Panc1 (cell line): ENCODE measurements around the gene SREBF2. TPM values are rescaled to one million over a fixed set of nuclear protein-coding genes. Genes with fewer than 3 reads are reported as not detected.

Experiments used
- ATAC-seq: fragments of 200-7000 bp; cut with Tn5 transposase; 2 replicates; pipeline ENCODE4 v1.9.1; 2020; ENCODE audit warnings: mild to moderate bottlenecking, moderate library complexity
- BruUV-seq: library from RNA; stranded (reverse); fragments of 400-500 nt; replicated peaks from 2 replicates; lab custom pipeline; 2021; lab: Mats Ljungman, UMichigan
- CTCF ChIA-PET: fragments of 300-600 bp; sonication (Branson Sonifier 250); formaldehyde crosslinking; loops from one replicate; lab custom pipeline; 2022; ENCODE audit warnings: antibody characterized with exemption; lab: Charles Lee
- POLR2A ChIA-PET: fragments of 300-600 bp; sonication (Branson Sonifier 250); formaldehyde crosslinking; loops from one replicate; lab custom pipeline; 2022; ENCODE audit warnings: antibody characterized with exemption; lab: Charles Lee
- DNase-seq: peaks from one replicate; pipeline ENCODE4 v3.0.0-alpha.2; 2010; ENCODE audit warnings: low read depth, low spot score
- H3K27ac ChIP-seq: 2 replicates; pipeline ENCODE4 v1.5.1; 2011; ENCODE audit warnings: mild to moderate bottlenecking, low read length, inconsistent platforms
- H3K27me3 ChIP-seq: fragments of 200-500 bp; sonication (Bioruptor generic); 2 replicates; pipeline ENCODE4 v1.6.0; 2014; ENCODE audit warnings: low read length, inconsistent platforms; ENCODE audit not compliant: control insufficient read depth, insufficient read depth
- H3K36me3 ChIP-seq: fragments of 200-500 bp; sonication (Bioruptor generic); 2 replicates; pipeline ENCODE4 v1.5.1; 2014; ENCODE audit warnings: inconsistent platforms, mild to moderate bottlenecking, low read length, moderate library complexity; ENCODE audit not compliant: control insufficient read depth, insufficient read depth
- H3K4me1 ChIP-seq: 2 replicates; pipeline ENCODE4 v1.5.1; 2011; ENCODE audit warnings: inconsistent platforms, mild to moderate bottlenecking, low read length, moderate library complexity; ENCODE audit not compliant: control insufficient read depth, insufficient read depth
- H3K4me3 ChIP-seq, 2 experiments: 2 replicates each; pipeline ENCODE4 v1.5.1; 2011 to 2012; ENCODE audit warnings: low read depth in 2 of 2, low read length in 2 of 2, mild to moderate bottlenecking in 2 of 2, inconsistent platforms in 1 of 2, moderate library complexity in 1 of 2
- H3K9me3 ChIP-seq: fragments of 200-500 bp; sonication (Bioruptor generic); 2 replicates; pipeline ENCODE4 v1.5.1; 2014; ENCODE audit warnings: low read depth, mild to moderate bottlenecking, inconsistent platforms, low read length, moderate library complexity; ENCODE audit not compliant: control insufficient read depth, insufficient read depth
- POLR2AphosphoS5 ChIP-seq: IDR thresholded peaks from 2 replicates; pipeline ENCODE4 v1.6.1; 2012; ENCODE audit warnings: mild to moderate bottlenecking, low read depth, low read length, moderate library complexity
- SIN3A ChIP-seq: IDR thresholded peaks from 2 replicates; pipeline ENCODE4 v1.6.1; 2012; ENCODE audit warnings: low read depth, mild to moderate bottlenecking, low read length, moderate library complexity, borderline replicate concordance; ENCODE audit not compliant: insufficient read depth
- TCF7L2 ChIP-seq: IDR thresholded peaks from 2 replicates; pipeline ENCODE4 v1.6.1; 2011; ENCODE audit warnings: mild to moderate bottlenecking, low read depth, low read length, inconsistent platforms
- in situ Hi-C: cut with HindIII; loops from 2 replicates; pipeline ENCODE4 v1.10.0; 2016; ENCODE audit warnings: low sequenced_read_pairs, low pct_unique_long_range_greater_than_20kb
- intact Hi-C: fragments of 100-400 bp; cut with micrococcal nuclease; formaldehyde crosslinking; loops from one replicate; pipeline ENCODE4 v1.10.0; 2022; ENCODE audit not compliant: unreplicated experiment
- total RNA-seq: library from RNA; stranded (reverse); gene quantifications from one replicate; pipeline ENCODE4 v1.2.1, GENCODE V29; 2021; ENCODE audit not compliant: unreplicated experiment
- TF ChIP-seq, protein P1 (sequence below), 2 experiments: IDR thresholded peaks; 2 replicates each; pipeline ENCODE4 v1.6.1; 2011 to 2012; ENCODE audit warnings: low read depth in 2 of 2, control low read depth in 1 of 2, low read length in 1 of 2, mild to moderate bottlenecking in 1 of 2, moderate library complexity in 1 of 2; ENCODE audit not compliant: insufficient read depth in 1 of 2
- TF ChIP-seq, protein P2 (sequence below): fragments of 450-650 bp; IDR thresholded peaks from 2 replicates; pipeline ENCODE4 v1.5.1; 2017; ENCODE audit warnings: mild to moderate bottlenecking

The SREBF2 gene
- total RNA-seq, 1 experiment from 2014 or later = 73.0 TPM

DNA sequence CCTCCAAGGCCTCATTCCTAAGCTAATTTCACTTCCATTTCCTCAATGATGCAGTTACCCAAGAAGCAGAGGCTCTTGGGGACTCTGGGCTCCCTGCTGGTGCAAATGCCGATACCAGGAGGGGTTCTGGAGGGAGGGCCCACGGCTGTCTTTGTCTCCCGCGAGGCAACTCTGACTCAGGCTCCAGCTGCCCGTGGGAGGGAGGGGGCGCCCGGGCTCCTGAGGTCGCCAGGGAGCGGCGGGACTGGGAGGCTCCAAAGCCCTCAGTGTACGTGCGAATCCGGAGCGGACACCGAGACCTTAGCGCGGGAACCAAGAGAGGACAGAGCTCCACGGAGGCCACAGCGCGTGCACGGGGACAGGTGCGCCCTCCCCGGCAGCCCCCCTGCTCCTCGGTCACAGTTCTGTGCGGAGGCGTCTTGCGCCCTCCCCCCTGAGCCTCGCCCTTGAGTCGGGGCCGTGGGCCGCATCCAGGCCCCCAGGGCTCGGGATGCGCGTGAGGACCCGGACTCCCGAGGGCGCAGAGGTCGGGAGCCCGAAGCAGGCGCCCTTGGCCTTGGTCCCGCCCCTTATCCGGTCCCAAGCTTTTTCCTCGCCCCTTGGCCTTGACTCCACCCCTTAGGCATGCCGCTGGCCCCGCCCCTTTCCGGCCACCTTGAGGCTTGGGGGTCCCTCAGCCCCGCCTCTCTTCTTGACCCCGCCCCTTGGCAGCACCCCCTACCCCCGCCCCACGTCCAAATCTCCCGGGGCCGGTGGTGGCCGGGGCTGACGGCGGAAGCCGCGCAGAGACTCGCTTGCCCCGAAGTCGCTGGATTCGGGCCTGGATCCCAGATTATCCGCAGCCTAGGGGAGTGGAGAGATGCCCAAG is 86.7 kb downstream of the SREBF2 start:
- intact Hi-C loops (no loop called here), in situ Hi-C loops (no loop called here)
- ChIA-PET CTCF (no interaction called here), POLR2A (no interaction called here)
- H3K27me3 ChIP-seq = no peaks in the 10 kb centered on the region
- peak overlapping the region; percentile 37 to 53 for H3K4me3 ChIP-seq
- H3K4me1 ChIP-seq = no peaks in the 10 kb centered on the region; the same call in 1 of the 2 replicates
- TF ChIP-seq POLR2AphosphoS5 = no peak
- no peak for TF ChIP-seq SIN3A
- TF ChIP-seq, protein P1, sequence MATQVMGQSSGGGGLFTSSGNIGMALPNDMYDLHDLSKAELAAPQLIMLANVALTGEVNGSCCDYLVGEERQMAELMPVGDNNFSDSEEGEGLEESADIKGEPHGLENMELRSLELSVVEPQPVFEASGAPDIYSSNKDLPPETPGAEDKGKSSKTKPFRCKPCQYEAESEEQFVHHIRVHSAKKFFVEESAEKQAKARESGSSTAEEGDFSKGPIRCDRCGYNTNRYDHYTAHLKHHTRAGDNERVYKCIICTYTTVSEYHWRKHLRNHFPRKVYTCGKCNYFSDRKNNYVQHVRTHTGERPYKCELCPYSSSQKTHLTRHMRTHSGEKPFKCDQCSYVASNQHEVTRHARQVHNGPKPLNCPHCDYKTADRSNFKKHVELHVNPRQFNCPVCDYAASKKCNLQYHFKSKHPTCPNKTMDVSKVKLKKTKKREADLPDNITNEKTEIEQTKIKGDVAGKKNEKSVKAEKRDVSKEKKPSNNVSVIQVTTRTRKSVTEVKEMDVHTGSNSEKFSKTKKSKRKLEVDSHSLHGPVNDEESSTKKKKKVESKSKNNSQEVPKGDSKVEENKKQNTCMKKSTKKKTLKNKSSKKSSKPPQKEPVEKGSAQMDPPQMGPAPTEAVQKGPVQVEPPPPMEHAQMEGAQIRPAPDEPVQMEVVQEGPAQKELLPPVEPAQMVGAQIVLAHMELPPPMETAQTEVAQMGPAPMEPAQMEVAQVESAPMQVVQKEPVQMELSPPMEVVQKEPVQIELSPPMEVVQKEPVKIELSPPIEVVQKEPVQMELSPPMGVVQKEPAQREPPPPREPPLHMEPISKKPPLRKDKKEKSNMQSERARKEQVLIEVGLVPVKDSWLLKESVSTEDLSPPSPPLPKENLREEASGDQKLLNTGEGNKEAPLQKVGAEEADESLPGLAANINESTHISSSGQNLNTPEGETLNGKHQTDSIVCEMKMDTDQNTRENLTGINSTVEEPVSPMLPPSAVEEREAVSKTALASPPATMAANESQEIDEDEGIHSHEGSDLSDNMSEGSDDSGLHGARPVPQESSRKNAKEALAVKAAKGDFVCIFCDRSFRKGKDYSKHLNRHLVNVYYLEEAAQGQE (IDR thresholded peaks at IDR 0.05; ENCODE audit: insufficient read depth in 1 of 2, low read depth in 2 of 2, low read length in 1 of 2) = no peak
- TF ChIP-seq, protein P2, sequence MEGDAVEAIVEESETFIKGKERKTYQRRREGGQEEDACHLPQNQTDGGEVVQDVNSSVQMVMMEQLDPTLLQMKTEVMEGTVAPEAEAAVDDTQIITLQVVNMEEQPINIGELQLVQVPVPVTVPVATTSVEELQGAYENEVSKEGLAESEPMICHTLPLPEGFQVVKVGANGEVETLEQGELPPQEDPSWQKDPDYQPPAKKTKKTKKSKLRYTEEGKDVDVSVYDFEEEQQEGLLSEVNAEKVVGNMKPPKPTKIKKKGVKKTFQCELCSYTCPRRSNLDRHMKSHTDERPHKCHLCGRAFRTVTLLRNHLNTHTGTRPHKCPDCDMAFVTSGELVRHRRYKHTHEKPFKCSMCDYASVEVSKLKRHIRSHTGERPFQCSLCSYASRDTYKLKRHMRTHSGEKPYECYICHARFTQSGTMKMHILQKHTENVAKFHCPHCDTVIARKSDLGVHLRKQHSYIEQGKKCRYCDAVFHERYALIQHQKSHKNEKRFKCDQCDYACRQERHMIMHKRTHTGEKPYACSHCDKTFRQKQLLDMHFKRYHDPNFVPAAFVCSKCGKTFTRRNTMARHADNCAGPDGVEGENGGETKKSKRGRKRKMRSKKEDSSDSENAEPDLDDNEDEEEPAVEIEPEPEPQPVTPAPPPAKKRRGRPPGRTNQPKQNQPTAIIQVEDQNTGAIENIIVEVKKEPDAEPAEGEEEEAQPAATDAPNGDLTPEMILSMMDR = no peak
- no peak for TF ChIP-seq TCF7L2
- H3K36me3 ChIP-seq = no peaks in the 10 kb centered on the region
- DNase-seq (no peak), ATAC-seq (peak; percentile 75)
- BruUV-seq = no TSS peak
- H3K9me3 ChIP-seq = no peaks in the 10 kb centered on the region
- H3K27ac ChIP-seq = no peak overlapping the region

DNA sequence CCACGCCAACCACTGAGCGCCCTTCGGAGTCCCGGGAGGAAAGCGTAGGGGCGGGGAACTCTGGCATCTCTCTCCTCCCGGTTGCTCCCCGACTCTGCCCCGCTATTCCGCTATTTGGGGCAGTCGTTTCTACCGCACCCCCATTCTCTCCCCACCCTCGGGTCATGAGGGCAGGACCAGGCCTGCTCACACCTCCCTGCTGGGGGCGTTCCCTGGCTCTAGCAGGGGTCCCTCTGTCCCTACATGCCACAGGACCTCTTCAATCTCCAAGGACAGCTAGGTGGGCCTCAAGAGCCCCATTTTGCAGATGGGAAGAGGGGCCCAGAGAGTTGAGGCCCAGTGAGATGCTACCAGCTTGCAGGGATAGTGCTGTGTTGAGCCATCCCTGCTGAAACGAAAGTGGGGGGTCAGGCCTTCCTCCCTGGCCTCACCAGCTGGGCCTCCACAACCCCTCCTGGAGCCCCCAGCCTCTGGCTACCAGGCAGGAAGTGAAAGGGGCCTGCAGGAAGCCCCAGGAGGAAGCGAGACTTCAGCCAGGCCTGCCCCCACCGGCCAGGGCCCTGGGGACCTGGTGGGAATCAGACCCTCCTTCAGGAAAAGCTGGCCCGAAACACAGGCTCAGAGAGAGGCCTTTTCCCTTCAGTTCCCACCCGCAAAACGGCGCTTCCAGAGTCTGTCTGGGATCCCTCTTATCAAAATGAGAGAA is 87.5 kb downstream of the SREBF2 start:
- no TSS peak for BruUV-seq
- Histone ChIP-seq H3K4me3 (no peak overlapping the region), H3K36me3 (no peaks in the 10 kb centered on the region), H3K4me1 (no peaks in the 10 kb centered on the region; the same call in 1 of the 2 replicates), H3K27ac (no peak overlapping the region), H3K9me3 (no peaks in the 10 kb centered on the region), H3K27me3 (no peaks in the 10 kb centered on the region; the same call in 1 of the 2 replicates)
- intact Hi-C loops = no loop called here
- ChIA-PET CTCF (no interaction called here), POLR2A (no interaction called here)
- no peak for TF ChIP-seq POLR2AphosphoS5
- no peak for TF ChIP-seq SIN3A
- TF ChIP-seq, protein P2 = no peak
- TF ChIP-seq, protein P1 (IDR thresholded peaks at IDR 0.05; ENCODE audit: insufficient read depth in 1 of 2, low read depth in 2 of 2, low read length in 1 of 2) = no peak
- no peak for TF ChIP-seq TCF7L2
- DNase-seq = no peak
- no peak for ATAC-seq
- in situ Hi-C loops = no loop called here
